Erythroblast (primary cell): ENCODE data around the gene CCDC33.

Experiments
- GATA1 ChIP-seq: IDR thresholded peaks from 2 replicates; pipeline ENCODE4 v1.6.1; 2011; ENCODE audit warnings: low read depth, mild to moderate bottlenecking, control low read depth, low read length, moderate library complexity
- POLR2A ChIP-seq: IDR thresholded peaks from 2 replicates; pipeline ENCODE4 v1.6.1; 2011; ENCODE audit warnings: mild to moderate bottlenecking, low read length

- TF ChIP-seq POLR2A (no peak), GATA1 (no peak)
These were observed 16.6 kb downstream of the CCDC33 start for GRCh38 chr15:74252721-74253120.
